HCT116 (cell line): ENCODE data around the gene MCEE.
"Not testable (repeated sequence)": the region's sequence is repeated elsewhere in the genome, so short reads cannot be mapped to it uniquely, and the experiment has no call there.

Experiments
- EZH2 ChIP-seq: fragments of 200-600 bp; sonication (generic); IDR thresholded peaks from 2 replicates; pipeline ENCODE4 v1.6.1; 2017; ENCODE audit warnings: antibody characterized with exemption, mixed run types
- EZH2phosphoT487 ChIP-seq: fragments of 200-600 bp; IDR thresholded peaks from 2 replicates; pipeline ENCODE4 v1.6.1; 2018; ENCODE audit warnings: antibody characterized with exemption, borderline replicate concordance
- JUND ChIP-seq: IDR thresholded peaks from 2 replicates; pipeline ENCODE4 v1.6.1; 2012
- POLR2A ChIP-seq: IDR thresholded peaks from 2 replicates; pipeline ENCODE4 v1.7.0; 2011; ENCODE audit warnings: borderline replicate concordance; ENCODE audit not compliant: insufficient read depth, insufficient read length; ENCODE audit errors: extremely low read depth
- SP1 ChIP-seq: IDR thresholded peaks from 2 replicates; pipeline ENCODE4 v1.6.1; 2012; ENCODE audit warnings: low read depth
- TF ChIP-seq, protein P1 (sequence below), 3 experiments: fragments of 200-600 bp in 1 of 3; sonication (generic) in 1 of 3; IDR thresholded peaks in 2 of 3; conservative IDR thresholded peaks in 1 of 3; 2 replicates each; pipeline ENCODE4 v1.5.1; 2012 to 2017; ENCODE audit warnings: low read depth in 2 of 3, low read length in 2 of 3, antibody characterized with exemption in 1 of 3, borderline replicate concordance in 1 of 3, control low read depth in 1 of 3, mild to moderate bottlenecking in 1 of 3, mixed read lengths in 1 of 3, mixed run types in 1 of 3, moderate library complexity in 1 of 3; ENCODE audit not compliant: insufficient read depth in 1 of 3
- TF ChIP-seq, protein P2 (sequence below): IDR thresholded peaks from 2 replicates; pipeline ENCODE4 v1.6.1; 2012; ENCODE audit warnings: low read depth
- TF ChIP-seq, protein P3 (sequence below): IDR thresholded peaks from 2 replicates; pipeline ENCODE4 v1.6.1; 2012

DNA sequence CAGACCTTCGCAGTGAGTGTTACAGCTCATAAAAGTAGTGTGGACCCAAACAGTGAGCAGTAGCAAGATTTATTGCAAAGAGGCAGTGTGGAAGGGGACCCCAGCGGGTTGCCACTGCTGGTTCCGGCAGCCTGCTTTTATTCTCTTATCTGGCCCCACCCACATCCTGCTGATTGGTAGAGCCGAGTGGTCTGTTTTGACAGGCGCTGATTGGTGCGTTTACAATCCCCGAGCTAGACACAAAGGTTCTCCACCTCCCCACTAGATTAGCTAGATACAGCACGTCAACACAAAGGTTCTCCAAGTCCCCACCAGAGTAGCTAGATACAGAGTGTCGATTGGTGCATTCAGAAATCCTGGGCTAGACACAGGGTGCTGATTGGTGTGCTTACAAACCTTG, 38.2 kb downstream of the MCEE start:
- TF ChIP-seq, protein P1, sequence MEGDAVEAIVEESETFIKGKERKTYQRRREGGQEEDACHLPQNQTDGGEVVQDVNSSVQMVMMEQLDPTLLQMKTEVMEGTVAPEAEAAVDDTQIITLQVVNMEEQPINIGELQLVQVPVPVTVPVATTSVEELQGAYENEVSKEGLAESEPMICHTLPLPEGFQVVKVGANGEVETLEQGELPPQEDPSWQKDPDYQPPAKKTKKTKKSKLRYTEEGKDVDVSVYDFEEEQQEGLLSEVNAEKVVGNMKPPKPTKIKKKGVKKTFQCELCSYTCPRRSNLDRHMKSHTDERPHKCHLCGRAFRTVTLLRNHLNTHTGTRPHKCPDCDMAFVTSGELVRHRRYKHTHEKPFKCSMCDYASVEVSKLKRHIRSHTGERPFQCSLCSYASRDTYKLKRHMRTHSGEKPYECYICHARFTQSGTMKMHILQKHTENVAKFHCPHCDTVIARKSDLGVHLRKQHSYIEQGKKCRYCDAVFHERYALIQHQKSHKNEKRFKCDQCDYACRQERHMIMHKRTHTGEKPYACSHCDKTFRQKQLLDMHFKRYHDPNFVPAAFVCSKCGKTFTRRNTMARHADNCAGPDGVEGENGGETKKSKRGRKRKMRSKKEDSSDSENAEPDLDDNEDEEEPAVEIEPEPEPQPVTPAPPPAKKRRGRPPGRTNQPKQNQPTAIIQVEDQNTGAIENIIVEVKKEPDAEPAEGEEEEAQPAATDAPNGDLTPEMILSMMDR (IDR thresholded peaks at IDR 0.05 in 2 of 3, conservative IDR thresholded peaks at IDR 0.05 in 1 of 3; ENCODE audit: borderline replicate concordance in 1 of 3, insufficient read depth in 1 of 3, low read depth in 2 of 3, low read length in 2 of 3): not testable (repeated sequence)
- not testable (repeated sequence) for TF ChIP-seq POLR2A, EZH2, SP1, JUND, EZH2phosphoT487
- TF ChIP-seq, protein P2, sequence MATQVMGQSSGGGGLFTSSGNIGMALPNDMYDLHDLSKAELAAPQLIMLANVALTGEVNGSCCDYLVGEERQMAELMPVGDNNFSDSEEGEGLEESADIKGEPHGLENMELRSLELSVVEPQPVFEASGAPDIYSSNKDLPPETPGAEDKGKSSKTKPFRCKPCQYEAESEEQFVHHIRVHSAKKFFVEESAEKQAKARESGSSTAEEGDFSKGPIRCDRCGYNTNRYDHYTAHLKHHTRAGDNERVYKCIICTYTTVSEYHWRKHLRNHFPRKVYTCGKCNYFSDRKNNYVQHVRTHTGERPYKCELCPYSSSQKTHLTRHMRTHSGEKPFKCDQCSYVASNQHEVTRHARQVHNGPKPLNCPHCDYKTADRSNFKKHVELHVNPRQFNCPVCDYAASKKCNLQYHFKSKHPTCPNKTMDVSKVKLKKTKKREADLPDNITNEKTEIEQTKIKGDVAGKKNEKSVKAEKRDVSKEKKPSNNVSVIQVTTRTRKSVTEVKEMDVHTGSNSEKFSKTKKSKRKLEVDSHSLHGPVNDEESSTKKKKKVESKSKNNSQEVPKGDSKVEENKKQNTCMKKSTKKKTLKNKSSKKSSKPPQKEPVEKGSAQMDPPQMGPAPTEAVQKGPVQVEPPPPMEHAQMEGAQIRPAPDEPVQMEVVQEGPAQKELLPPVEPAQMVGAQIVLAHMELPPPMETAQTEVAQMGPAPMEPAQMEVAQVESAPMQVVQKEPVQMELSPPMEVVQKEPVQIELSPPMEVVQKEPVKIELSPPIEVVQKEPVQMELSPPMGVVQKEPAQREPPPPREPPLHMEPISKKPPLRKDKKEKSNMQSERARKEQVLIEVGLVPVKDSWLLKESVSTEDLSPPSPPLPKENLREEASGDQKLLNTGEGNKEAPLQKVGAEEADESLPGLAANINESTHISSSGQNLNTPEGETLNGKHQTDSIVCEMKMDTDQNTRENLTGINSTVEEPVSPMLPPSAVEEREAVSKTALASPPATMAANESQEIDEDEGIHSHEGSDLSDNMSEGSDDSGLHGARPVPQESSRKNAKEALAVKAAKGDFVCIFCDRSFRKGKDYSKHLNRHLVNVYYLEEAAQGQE: not testable (repeated sequence)
- TF ChIP-seq, protein P3, sequence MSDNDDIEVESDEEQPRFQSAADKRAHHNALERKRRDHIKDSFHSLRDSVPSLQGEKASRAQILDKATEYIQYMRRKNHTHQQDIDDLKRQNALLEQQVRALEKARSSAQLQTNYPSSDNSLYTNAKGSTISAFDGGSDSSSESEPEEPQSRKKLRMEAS: not testable (repeated sequence)
